ENCODE data around the gene TMEM201.

Gene TMEM201

GRCh38 chr1:9654051-9654833 lies 65.5 kb downstream of the TMEM201 start:
- no peak for DNase-seq

GRCh38 chr1:9654834-9655723 lies 66.4 kb downstream of the TMEM201 start:
- DNase-seq: no peak

- DNase-seq: no peak
Observed at GRCh38 chr1:9655836-9656235, 67.1 kb downstream of the TMEM201 start.

DNA sequence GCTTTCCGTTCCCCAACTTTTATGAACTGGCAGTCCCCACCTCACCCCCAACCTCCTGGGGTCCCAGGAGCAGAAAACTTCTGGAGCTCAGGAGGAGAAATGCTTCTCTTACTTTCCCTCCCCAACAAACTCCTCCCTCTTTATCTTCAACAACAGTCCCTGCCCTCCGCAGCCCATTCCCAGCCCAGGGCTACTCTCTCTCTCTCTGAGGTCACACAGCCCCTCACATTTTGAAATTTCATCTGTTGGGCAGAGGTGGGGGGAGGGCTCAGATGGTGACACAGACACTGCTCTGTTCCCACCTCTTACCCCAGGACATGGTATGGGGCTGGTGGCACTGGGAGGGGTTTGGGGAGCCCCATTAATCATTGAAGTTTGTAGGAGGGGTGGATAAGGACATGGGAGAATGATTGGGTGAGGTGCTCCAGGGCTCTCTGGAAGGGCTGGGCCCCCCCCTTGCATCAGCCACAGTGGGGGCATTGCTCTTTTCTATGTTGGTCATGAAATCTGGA lies 68.9 kb downstream of the TMEM201 start:
- no peak for DNase-seq

DNA sequence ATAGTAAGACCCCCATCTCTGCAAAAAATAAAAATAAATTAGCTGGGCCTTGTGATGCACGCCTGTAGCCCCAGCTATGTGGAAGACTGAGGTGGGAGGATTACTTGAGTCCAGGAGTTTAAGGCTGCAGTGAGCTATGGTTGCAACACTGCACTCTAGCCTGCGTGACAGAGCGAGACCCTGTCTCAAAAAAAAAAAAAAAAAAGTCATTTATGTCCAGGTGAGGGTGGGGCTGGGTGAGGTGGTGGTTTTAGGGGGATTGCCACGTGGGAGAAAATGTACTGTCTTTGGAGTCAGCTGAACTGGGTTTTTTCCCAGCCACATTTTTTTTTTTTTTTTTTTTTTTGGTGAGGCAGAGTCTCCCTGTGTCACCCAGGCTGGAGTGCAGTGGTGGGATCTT lies 69.5 kb downstream of the TMEM201 start:
- no peak for DNase-seq

GRCh38 chr1:9659328-9659727 lies 70.6 kb downstream of the TMEM201 start:
- no peak for DNase-seq

GRCh38 chr1:9663257-9663656 lies 74.5 kb downstream of the TMEM201 start:
- DNase-seq: no peak
